ENCODE results near the gene EPS8L1. TPM values are rescaled to one million over a fixed set of nuclear protein-coding genes. Genes with fewer than 3 reads are reported as not detected.

EPS8L1 gene
- total and polyA plus RNA-seq, 2 donors (not counting 1 experiment from before 2014, with no cell fraction given): 0.72 to 1.0 TPM

- H3K9me3 Mint-ChIP-seq (ENCODE audit: insufficient read depth): no peaks in the 10 kb centered on the region
- no peak overlapping the region for H3K27ac Mint-ChIP-seq
- intact Hi-C loops (cut with micrococcal nuclease): no loop called here
These were observed 33.0 kb upstream of the EPS8L1 start for GRCh38 chr19:55042688-55043087.

GRCh38 chr19:55044286-55044685, 31.4 kb upstream of the EPS8L1 start:
- no peaks in the 10 kb centered on the region for H3K27me3 Mint-ChIP-seq
- H3K27ac Mint-ChIP-seq: no peak overlapping the region
- H3K9me3 Mint-ChIP-seq (ENCODE audit: insufficient read depth): no peaks in the 10 kb centered on the region
- DNase-seq (no peak), ATAC-seq (ENCODE audit: low read depth) (no peak)
- CTCF ChIA-PET: no interaction called here
- no peaks in the 10 kb centered on the region for H3K79me2 ChIP-seq (ENCODE audit: control insufficient read depth, insufficient read depth, low read length)
- H2AFZ ChIP-seq (ENCODE audit: insufficient read depth, low read depth, low read length, poor library complexity, severe bottlenecking): no peak overlapping the region
- WGBS (ENCODE audit: insufficient coverage): 96% methylated on average over 3 of the region's 5 CpGs
- intact Hi-C loops (cut with micrococcal nuclease): no loop called here
- peaks cover 0 to 38% of the 10 kb centered on the region in 2 experiments for H3K36me3 ChIP-seq (replicated peaks in 1 of 2; ENCODE audit: control extremely low read depth in 1 of 2, control insufficient read depth in 1 of 2, extremely low read depth in 1 of 2, insufficient read depth in 2 of 2, low read length in 1 of 2)
- peaks cover 8% of the 10 kb centered on the region for H3K4me1 Mint-ChIP-seq
- no peak for TF ChIP-seq EZH2 (IDR thresholded peaks at IDR 0.05; ENCODE audit: borderline replicate concordance, insufficient read depth, low read depth, low read length, poor library complexity, severe bottlenecking)
- TF ChIP-seq CTCF (IDR thresholded peaks at IDR 0.05): no peak
- H3K27ac ChIP-seq (ENCODE audit: low read length in 2 of 2): no peak overlapping the region
- H3K4me3 ChIP-seq (ENCODE audit: control extremely low read depth in 1 of 5, extremely low read depth in 1 of 5, insufficient read depth in 1 of 5, low read depth in 2 of 5, low read length in 4 of 5): no peak overlapping the region
- H3K4me3 Mint-ChIP-seq: no peak overlapping the region
- POLR2A ChIA-PET: no interaction called here
- H3K9me3 ChIP-seq (ENCODE audit: control extremely low read depth in 1 of 3, control insufficient read depth in 2 of 3, insufficient read depth in 1 of 3, low read length in 2 of 3): no peaks in the 10 kb centered on the region
- H4K20me1 ChIP-seq (ENCODE audit: control insufficient read depth, insufficient read depth, low read length, poor library complexity, severe bottlenecking): peaks cover 10% of the 10 kb centered on the region
- no peak overlapping the region for H3K4me2 ChIP-seq (replicated peaks; ENCODE audit: low read depth, low read length, poor library complexity, severe bottlenecking)
- no peaks in the 10 kb centered on the region for H3K27me3 ChIP-seq (replicated peaks in 1 of 4; ENCODE audit: control extremely low read depth in 1 of 4, control insufficient read depth in 3 of 4, insufficient read depth in 4 of 4, low read length in 3 of 4)
- H3K9ac ChIP-seq (ENCODE audit: low read length): no peak overlapping the region
- peaks cover 6 to 8% of the 10 kb centered on the region in 2 donors for H3K4me1 ChIP-seq (ENCODE audit: control insufficient read depth in 2 of 2, insufficient read depth in 2 of 2, low read length in 2 of 2)

More at GRCh38 chr19:55042688-55043087, 33.0 kb upstream of the EPS8L1 start:
- Histone ChIP-seq H2AFZ (ENCODE audit: insufficient read depth, low read depth, low read length, poor library complexity, severe bottlenecking) (no peak overlapping the region), H3K4me1 (ENCODE audit: control insufficient read depth in 2 of 2, insufficient read depth in 2 of 2, low read length in 2 of 2) (peaks cover 6 to 8% of the 10 kb centered on the region in 2 donors), H3K9ac (ENCODE audit: low read length) (no peak overlapping the region), H3K36me3 (replicated peaks in 1 of 2; ENCODE audit: control extremely low read depth in 1 of 2, control insufficient read depth in 1 of 2, extremely low read depth in 1 of 2, insufficient read depth in 2 of 2, low read length in 1 of 2) (peaks cover 0 to 28% of the 10 kb centered on the region in 2 experiments), H3K27ac (ENCODE audit: low read length in 2 of 2) (no peak overlapping the region), H3K27me3 (replicated peaks in 1 of 4; ENCODE audit: control extremely low read depth in 1 of 4, control insufficient read depth in 3 of 4, insufficient read depth in 4 of 4, low read length in 3 of 4) (no peaks in the 10 kb centered on the region), H3K9me3 (ENCODE audit: control extremely low read depth in 1 of 3, control insufficient read depth in 2 of 3, insufficient read depth in 1 of 3, low read length in 2 of 3) (no peaks in the 10 kb centered on the region), H3K79me2 (ENCODE audit: control insufficient read depth, insufficient read depth, low read length) (no peaks in the 10 kb centered on the region), H3K4me2 (replicated peaks; ENCODE audit: low read depth, low read length, poor library complexity, severe bottlenecking) (no peak overlapping the region), H3K4me3 (ENCODE audit: control extremely low read depth in 1 of 5, extremely low read depth in 1 of 5, insufficient read depth in 1 of 5, low read depth in 2 of 5, low read length in 4 of 5) (no peak overlapping the region), H4K20me1 (ENCODE audit: control insufficient read depth, insufficient read depth, low read length, poor library complexity, severe bottlenecking) (peaks cover 10% of the 10 kb centered on the region)
- H3K4me1 Mint-ChIP-seq: peaks cover 8% of the 10 kb centered on the region
- no peak for DNase-seq
- no peak for ATAC-seq (ENCODE audit: low read depth)
- H3K27me3 Mint-ChIP-seq: no peaks in the 10 kb centered on the region
- 87% methylated on average over 10 of the region's 11 CpGs for WGBS (ENCODE audit: insufficient coverage)
- TF ChIP-seq CTCF (IDR thresholded peaks at IDR 0.05) (no peak), EZH2 (IDR thresholded peaks at IDR 0.05; ENCODE audit: borderline replicate concordance, insufficient read depth, low read depth, low read length, poor library complexity, severe bottlenecking) (no peak)
- CTCF ChIA-PET: no interaction called here
- POLR2A ChIA-PET: no interaction called here
- no peak overlapping the region for H3K4me3 Mint-ChIP-seq

All from B cell (primary cell).